HG03439 (cell line): ENCODE data around the gene MYL12B.
A peak's percentile ranks its signal among the peaks of the same experiment; 100 is the strongest.
"Not testable (repeated sequence)": the region's sequence is repeated elsewhere in the genome, so short reads cannot be mapped to it uniquely, and the experiment has no call there.

Source experiments
- ATAC-seq: cut with Tn5 transposase; IDR thresholded peaks from one replicate; pipeline ENCODE4 v1.9.1; 2021; ENCODE audit warnings: mild to moderate bottlenecking, moderate library complexity; ENCODE audit not compliant: unreplicated experiment

Gene MYL12B

GRCh38 chr18:3260995-3261372 lies 949 bp upstream of the MYL12B start:
- ATAC-seq, result no peak

- peak; percentile 42 for ATAC-seq
These were observed 550 bp downstream of the MYL12B start for GRCh38 chr18:3262234-3263131.

DNA sequence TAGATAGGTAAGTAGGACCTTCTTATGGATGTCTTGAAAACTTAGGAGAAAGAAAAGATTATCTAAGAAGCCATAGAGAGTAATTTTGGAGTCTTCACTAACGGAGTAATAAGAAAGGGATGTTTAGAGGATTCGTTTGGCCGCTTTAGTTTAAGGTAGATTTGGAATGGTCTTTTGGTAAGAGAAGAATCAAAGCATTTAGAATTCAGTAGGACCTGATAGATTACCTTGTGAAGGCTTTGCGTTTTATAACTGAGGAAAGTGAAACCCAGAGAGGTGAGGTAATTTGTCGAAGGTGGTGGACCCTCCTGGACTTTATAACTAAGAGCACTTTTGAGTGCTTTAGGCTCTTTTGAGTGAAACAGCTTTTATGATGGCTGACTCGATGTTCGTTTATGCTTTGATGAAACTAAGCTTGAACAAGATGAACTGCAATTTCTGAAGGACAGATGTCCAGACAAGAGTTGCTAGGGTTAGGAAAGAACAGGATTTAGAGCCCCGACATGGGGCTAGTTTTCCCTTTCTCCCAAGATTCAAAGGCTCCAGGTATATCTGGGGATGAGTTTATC lies 1.3 kb downstream of the MYL12B start:
- no peak for ATAC-seq

- no peak for ATAC-seq
These were observed 2.4 kb downstream of the MYL12B start for GRCh38 chr18:3264362-3264761.

GRCh38 chr18:3265564-3266033 lies 3.7 kb downstream of the MYL12B start:
- ATAC-seq, result no peak

GRCh38 chr18:3266062-3266608 lies 4.2 kb downstream of the MYL12B start:
- ATAC-seq, result no peak

DNA sequence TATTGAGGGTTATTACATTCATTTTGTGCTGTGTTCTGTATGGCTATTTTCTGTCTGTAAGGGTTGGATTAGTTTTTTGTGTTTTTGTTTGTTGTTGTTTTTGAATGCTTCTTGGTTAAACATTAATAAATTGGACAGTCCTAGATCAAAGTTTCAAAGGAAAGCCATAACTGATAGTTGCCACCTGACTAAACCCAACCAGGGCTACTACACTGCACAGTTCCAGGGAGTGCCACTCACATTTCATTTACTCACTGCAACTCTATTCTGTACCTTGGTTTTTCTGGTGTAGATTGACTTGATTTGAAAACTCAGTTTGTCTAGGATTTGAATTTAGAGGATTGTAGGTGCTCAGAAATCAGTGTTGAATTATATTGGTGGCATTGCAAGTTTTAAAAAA lies 6.4 kb downstream of the MYL12B start:
- no peak for ATAC-seq

- ATAC-seq, result no peak
These were observed 7.4 kb downstream of the MYL12B start for GRCh38 chr18:3269241-3269913.

- no peak for ATAC-seq
These were observed 8.0 kb downstream of the MYL12B start for GRCh38 chr18:3269914-3270299.

- no peak for ATAC-seq
These were observed 11.1 kb downstream of the MYL12B start for GRCh38 chr18:3273042-3273441.

GRCh38 chr18:3277643-3278213 lies 15.8 kb downstream of the MYL12B start:
- ATAC-seq, result not testable (repeated sequence)

- ATAC-seq, result peak; percentile 57
These were observed 17.6 kb downstream of the MYL12B start for GRCh38 chr18:3279201-3280185.

GRCh38 chr18:3281456-3282400 lies 19.8 kb downstream of the MYL12B start:
- ATAC-seq, result no peak

DNA sequence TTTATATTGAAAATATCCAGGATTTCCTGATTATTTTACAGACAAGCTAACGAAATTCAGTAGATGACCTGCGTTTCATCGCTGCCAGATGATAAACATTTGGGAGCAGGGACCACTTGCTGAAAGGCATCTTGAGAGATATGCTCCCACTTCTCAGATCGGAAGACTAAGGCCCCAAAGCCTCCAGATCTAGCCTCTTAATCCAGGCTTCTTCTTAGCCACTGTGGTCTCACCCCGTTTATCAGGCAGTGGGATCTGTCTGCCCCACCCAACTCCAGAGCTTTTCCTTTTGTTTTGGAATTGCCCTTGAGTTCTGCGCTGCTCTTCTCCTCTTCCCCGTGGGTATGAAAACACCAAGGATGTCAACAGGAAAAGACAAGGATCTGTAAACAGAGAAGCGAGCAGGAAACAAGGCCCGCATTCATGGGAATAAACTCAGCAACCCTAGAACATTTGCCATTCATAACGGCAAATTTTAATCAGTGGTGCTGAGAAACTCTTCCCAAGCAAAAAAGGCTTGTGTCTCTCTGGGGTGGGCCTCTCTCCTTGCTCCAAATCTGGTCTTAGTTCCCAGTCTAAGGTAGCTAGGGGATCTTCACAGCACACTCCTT lies 21.4 kb downstream of the MYL12B start:
- ATAC-seq, result no peak

DNA sequence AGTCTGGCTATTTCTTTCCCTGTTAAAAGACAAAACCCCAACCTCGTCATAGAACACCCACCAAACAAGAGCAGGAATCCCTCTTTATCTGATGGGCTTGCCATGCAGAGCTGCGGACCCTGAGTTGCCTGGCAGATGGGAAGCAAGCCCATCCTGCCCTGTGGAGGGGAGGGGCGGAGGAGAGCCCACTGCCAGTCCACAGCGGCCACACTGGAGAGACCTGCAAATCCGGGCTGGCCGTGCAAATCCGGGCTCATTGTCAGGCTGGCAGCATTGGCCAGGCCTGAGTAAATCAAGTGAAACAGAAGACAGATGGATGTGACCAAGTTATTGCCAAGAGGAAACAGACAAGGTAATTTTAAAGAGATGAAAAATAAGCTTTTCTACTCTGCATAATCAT lies 22.0 kb downstream of the MYL12B start:
- no peak for ATAC-seq

GRCh38 chr18:3284501-3284900 lies 22.6 kb downstream of the MYL12B start:
- ATAC-seq, result no peak

GRCh38 chr18:3286159-3286558 lies 24.2 kb downstream of the MYL12B start:
- no peak for ATAC-seq

DNA sequence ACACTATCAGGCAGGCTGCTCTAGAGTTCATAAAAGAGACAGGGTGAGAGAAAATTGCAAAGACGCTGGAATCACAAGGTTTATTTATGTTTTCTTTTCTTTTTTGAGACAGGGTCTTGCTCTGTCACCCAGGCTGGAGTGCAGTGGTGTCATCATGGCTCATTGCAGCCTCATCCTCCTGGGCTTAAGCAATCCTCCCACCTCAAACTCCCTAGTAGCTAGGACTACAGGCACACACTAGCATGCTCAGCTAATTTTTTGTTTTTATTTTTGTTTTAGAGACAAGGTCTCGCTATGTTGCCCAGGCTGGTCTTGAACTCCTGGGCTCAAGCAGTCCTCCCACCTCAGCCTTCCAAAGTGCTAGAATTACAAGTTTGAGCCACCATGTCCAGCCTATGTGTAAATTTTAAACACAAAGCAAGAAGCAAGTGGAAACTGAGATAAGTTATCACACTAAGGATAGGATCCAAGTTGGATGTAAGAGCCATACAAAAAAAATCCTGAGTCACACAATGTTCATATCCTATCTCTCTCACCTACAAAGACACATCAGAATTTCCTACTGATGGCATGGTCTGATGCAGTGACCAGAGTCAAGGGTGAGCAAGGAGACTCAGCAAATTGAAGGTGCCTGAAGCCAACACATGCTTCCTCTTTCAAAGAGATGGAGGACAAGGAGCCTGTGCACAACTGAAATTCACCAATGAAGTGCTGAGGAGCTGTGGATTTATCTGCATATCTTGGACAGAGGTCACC lies 31.4 kb downstream of the MYL12B start:
- ATAC-seq, result no peak
